ENCODE data around the gene HHIPL2.

DNA sequence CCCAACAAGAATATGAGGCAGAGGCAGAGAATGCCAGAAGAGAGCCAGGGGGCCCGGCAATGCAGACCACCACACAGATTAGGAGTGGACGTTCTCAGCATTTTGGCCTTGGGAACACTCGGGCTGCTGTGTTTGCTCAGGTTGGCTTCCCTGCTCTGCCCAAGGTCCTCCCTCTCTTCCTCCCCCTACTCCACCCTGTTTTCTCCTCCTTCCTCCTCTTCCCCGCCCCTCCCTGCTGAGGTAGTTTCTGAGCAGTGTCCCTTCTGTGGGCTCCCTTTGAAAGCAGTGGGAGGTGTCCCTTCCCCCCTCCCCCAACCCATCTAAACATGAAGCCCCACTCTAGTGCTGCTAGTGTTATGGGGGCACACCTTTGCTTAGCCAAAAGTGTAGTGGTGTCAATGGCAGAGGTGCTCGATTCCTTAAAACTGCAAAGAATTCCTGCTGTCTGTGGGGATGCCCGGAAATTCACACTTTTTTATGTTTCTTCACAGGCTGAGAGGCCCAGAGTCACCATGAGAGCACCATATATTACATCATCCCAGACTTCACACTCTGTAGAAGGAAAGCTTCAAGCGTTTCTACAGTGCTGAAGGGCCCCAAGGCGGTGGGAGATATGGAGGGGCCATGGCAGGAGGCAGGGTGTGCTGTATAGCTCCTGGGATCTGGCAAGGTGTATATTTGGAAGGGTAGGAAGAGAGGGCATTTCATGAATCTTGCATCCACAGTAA is at the start of gene HHIPL2:
- TF ChIP-seq SUZ12 (IDR thresholded peaks at IDR 0.05; ENCODE audit: extremely low read depth, insufficient read depth, insufficient read length) (no peak), ZNF274 (IDR thresholded peaks at IDR 0.05; ENCODE audit: low read depth, low read length) (no peak)
